Lung (tissue), 12 donors: Measurements from ENCODE around the gene KMT2D. TPM values are rescaled to one million over a fixed set of nuclear protein-coding genes. Genes with fewer than 3 reads are reported as not detected.

Source experiments
- ATAC-seq: fragments of 200-7000 bp; cut with Tn5 transposase; one replicate; pipeline ENCODE4 v1.9.1; 2020; ENCODE audit warnings: moderate number of reproducible peaks; ENCODE audit not compliant: insufficient read depth, low FRiP score
- DNase-seq, 3 donors: peaks; one replicate each; pipeline ENCODE4 v3.0.0-alpha.2; 2013 to 2017
- H3K27ac ChIP-seq, 2 donors: one replicate each; pipeline ENCODE4 v1.5.1; 2013; ENCODE audit warnings: mild to moderate bottlenecking in 2 of 2, moderate library complexity in 2 of 2, control low read depth in 1 of 2, inconsistent platforms in 1 of 2, low read depth in 1 of 2, low read length in 1 of 2
- H3K27me3 ChIP-seq, 3 donors: one replicate each; pipeline ENCODE4 v1.5.1; 2013; ENCODE audit warnings: low read length in 2 of 3; ENCODE audit not compliant: control insufficient read depth in 3 of 3, insufficient read depth in 3 of 3
- H3K36me3 ChIP-seq, 4 donors: one replicate each; pipeline ENCODE4 v1.5.1; 2013; ENCODE audit warnings: low read length in 4 of 4, mild to moderate bottlenecking in 1 of 4, moderate library complexity in 1 of 4; ENCODE audit not compliant: control insufficient read depth in 4 of 4, insufficient read depth in 4 of 4
- H3K4me1 ChIP-seq, 5 donors: one replicate each; pipeline ENCODE4 v1.5.1; 2013; ENCODE audit warnings: low read length in 5 of 5, mild to moderate bottlenecking in 2 of 5, moderate library complexity in 1 of 5; ENCODE audit not compliant: control insufficient read depth in 5 of 5, insufficient read depth in 5 of 5
- H3K4me3 ChIP-seq: one replicate; pipeline ENCODE4 v1.5.1; 2013; ENCODE audit warnings: mild to moderate bottlenecking, control low read depth, moderate library complexity
- H3K9ac ChIP-seq, 2 donors: one replicate each; pipeline ENCODE4 v1.5.1; 2013; ENCODE audit warnings: low read length in 2 of 2, control low read depth in 1 of 2; ENCODE audit not compliant: insufficient read depth in 1 of 2
- H3K9me3 ChIP-seq, 4 donors: one replicate each; pipeline ENCODE4 v1.5.1; 2013; ENCODE audit warnings: low read length in 3 of 4, mild to moderate bottlenecking in 1 of 4, moderate library complexity in 1 of 4; ENCODE audit not compliant: control insufficient read depth in 4 of 4, insufficient read depth in 3 of 4
- CTCF ChIP-seq: IDR thresholded peaks from 2 replicates; pipeline ENCODE4 v1.5.1; 2012; ENCODE audit warnings: mild to moderate bottlenecking; ENCODE audit errors: control extremely low read depth, extremely low read depth
- WGBS, 2 donors: extraction: QIAGEN DNeasy Blood & Tissue Kit; methylation state at CpG; one replicate each; pipeline ENCODE4 v1.1.7; 2013; 5-methylcytosine and 5-hydroxymethylcytosine counted together
- polyA plus RNA-seq, 2 donors: library from polyadenylated mRNA; stranded (reverse); fragments of 200-250 nt; gene quantifications; one replicate each; pipeline ENCODE4 v1.2.1, GENCODE V29; 2013
- total RNA-seq, 2 donors: library from RNA; depleted of rRNA in 1 of 2; stranded (reverse); fragments of >200 nt in 1 of 2; gene quantifications; one replicate each; pipeline ENCODE4 v1.2.1, GENCODE V29; 2014 to 2021
- donor health status: control.
- donor health status: control.
- donor health status: Bipolar disorder and iron deficiency.
- donor health status: healthy.
- donor health status: DM: yes; HTN: yes; CAD: no.

The KMT2D gene
- total and polyA plus RNA-seq, 4 donors: 27.6 to 115 (median 49.2) TPM

- Histone ChIP-seq H3K9me3 (no peaks in the 10 kb centered on the region), H3K4me1 (peaks cover 0 to 7% (median under 1%) of the 10 kb centered on the region in 5 donors), H3K9ac (no peak overlapping the region), H3K4me3 (no peak overlapping the region), H3K27ac (no peak overlapping the region), H3K27me3 (no peaks in the 10 kb centered on the region), H3K36me3 (peaks cover 33 to 81% (median 59%) of the 10 kb centered on the region in 4 donors)
- WGBS, 2 donors: 95 to 98% methylated on average over 13 of the region's 13 CpGs
- no peak for TF ChIP-seq CTCF
- DNase-seq (no peak), ATAC-seq (no peak)
These were observed 9.9 kb downstream of the KMT2D start for GRCh38 chr12:49050507-49051372.

DNA sequence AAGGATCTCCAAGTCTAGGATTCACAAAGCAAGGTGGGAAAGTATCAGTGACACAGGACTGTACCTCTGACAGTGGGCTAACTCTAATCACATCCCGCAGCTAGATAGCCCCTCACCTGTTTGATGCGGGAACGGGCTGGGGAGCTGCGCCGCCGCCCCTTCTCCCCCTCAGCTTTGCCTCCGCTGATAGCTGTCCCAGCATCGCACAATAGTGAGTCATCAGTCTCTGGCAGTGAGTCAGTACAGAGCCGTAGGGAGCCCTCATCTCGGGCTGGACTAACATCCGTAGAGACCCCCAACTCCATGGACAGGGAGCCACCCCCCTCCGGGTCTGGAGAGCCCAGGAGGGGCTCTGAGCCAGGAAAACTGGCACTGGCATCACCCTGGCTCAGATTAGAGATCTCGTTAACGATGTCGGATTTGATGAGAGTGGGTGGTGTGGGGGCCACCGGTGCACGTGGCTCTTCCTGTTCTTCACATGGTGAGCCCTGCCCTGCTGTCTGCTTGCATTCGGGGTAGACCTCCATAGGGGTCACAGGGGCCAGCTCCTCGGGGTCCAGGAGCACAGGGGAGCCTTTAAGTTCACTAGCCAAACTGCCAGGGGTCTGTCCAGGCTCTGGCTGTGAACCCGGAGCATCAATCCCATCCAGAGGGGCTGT lies 10.9 kb downstream of the KMT2D start:
- Histone ChIP-seq H3K9me3 (no peaks in the 10 kb centered on the region), H3K27me3 (no peaks in the 10 kb centered on the region), H3K4me1 (no peaks in the 10 kb centered on the region), H3K27ac (no peak overlapping the region), H3K4me3 (no peak overlapping the region), H3K36me3 (peaks cover 35 to 87% (median 61%) of the 10 kb centered on the region in 4 donors), H3K9ac (no peak overlapping the region)
- no peak for TF ChIP-seq CTCF
- ATAC-seq: no peak
- 91 to 95% methylated on average over 20 of the region's 20 CpGs for WGBS, 2 donors
- no peak for DNase-seq

GRCh38 chr12:49048953-49049352 lies 11.6 kb downstream of the KMT2D start:
- no peak for DNase-seq
- Histone ChIP-seq H3K9me3 (no peaks in the 10 kb centered on the region), H3K36me3 (peaks cover 41 to 87% (median 66%) of the 10 kb centered on the region in 4 donors), H3K4me3 (no peak overlapping the region), H3K27ac (no peak overlapping the region), H3K27me3 (no peaks in the 10 kb centered on the region), H3K9ac (no peak overlapping the region), H3K4me1 (no peaks in the 10 kb centered on the region)
- TF ChIP-seq CTCF: no peak
- WGBS, 2 donors: 92 to 97% methylated on average over 10 of the region's 10 CpGs
- no peak for ATAC-seq
